Transverse colon (tissue), 4 donors: ENCODE data around the gene GPR62.

Source experiments
- CTCF ChIP-seq, 5 experiments: fragments of 200-600 bp in 3 of 5; fragments of 450-650 bp in 2 of 5; sonication (generic) in 3 of 5; IDR thresholded peaks; 1 replicate in 2 of 5; 2 replicates in 3 of 5; pipeline ENCODE4 v1.5.1; 2016 to 2017; ENCODE audit warnings: antibody characterized with exemption in 5 of 5, inconsistent platforms in 3 of 5, mild to moderate bottlenecking in 2 of 5, moderate library complexity in 1 of 5
- EP300 ChIP-seq: sonication (generic); formaldehyde crosslinking; IDR thresholded peaks from one replicate; pipeline ENCODE4 v1.6.1; 2017; ENCODE audit warnings: antibody characterized with exemption, low read depth
- POLR2AphosphoS5 ChIP-seq, 3 donors: sonication (generic); formaldehyde crosslinking; IDR thresholded peaks; one replicate each; pipeline ENCODE4 v1.6.1; 2016; ENCODE audit warnings: antibody characterized with exemption in 3 of 3

GRCh38 chr3:51967384-51968169, 12.4 kb downstream of the GPR62 start, which contains the start of gene PCBP4:
- TF ChIP-seq CTCF (IDR thresholded peaks at IDR 0.05) (no peak), EP300 (no peak), POLR2AphosphoS5 (IDR thresholded peaks at IDR 0.05) (peak; percentile 50 to 61 (median 57))
